GM18498 (cell line): ENCODE results near the gene TNFAIP3.
"Not testable (repeated sequence)": the region's sequence is repeated elsewhere in the genome, so short reads cannot be mapped to it uniquely, and the experiment has no call there.

ENCODE experiments used
- ATAC-seq: cut with Tn5 transposase; IDR thresholded peaks from one replicate; pipeline ENCODE4 v1.9.1; 2021; ENCODE audit warnings: mild to moderate bottlenecking, moderate library complexity; ENCODE audit not compliant: unreplicated experiment

TNFAIP3 gene

DNA sequence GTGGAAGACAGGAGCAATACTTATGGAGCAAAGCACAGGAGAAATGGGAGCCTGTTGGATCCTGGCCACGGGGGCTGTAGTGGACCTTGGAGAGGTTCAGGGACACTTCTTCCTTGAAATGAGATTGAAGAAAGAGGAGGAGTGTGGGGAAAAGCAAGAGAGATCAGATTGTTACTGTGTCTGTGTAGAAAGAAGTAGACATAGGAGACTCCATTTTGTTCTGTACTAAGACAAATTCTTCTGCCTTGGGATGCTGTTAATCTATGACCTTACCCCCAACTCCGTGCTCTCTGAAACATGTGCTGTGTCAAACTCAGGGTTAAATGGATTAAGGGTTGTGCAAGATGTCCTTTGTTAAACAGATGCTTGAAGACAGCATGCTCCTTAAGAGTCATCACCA is 22.7 kb upstream of the TNFAIP3 start:
- not testable (repeated sequence) for ATAC-seq

DNA sequence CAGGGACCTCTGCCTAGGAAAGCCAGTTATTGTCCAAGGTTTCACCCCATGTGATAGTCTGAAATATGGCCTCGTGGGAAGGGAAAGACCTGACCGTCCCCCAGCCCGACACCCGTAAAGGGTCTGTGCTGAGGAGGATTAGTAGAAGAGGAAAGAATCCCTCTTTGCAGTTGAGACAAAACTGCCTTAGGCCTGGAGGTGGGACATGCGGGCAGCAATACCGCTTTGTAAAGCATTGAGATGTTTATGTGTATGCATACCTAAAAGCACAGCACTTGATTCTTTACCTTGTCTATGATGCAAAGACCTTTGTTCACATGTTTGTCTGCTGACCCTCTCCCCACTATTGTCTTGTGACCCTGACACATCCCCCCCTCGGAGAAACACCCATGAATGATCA is 22.3 kb upstream of the TNFAIP3 start:
- ATAC-seq = not testable (repeated sequence)

DNA sequence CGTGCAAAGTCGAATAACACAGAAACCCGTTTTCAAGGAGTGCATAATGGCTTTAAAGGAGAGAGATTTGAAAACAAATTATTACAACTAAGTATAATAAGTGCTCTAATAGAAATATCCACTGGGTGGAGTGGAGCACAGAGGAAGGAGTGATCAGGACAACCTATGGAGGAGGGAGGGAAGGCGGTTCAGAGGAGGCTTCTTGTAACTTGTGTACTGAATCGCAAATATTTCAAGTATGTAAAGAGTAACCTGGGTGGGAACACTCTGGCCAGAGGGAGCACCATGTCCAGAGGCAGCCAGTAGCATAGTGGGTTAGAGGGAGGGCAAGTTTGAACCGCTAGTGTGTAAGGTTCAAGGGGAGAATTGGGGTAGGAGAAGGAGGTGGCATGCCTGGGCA is 21.6 kb upstream of the TNFAIP3 start:
- ATAC-seq = no peak

DNA sequence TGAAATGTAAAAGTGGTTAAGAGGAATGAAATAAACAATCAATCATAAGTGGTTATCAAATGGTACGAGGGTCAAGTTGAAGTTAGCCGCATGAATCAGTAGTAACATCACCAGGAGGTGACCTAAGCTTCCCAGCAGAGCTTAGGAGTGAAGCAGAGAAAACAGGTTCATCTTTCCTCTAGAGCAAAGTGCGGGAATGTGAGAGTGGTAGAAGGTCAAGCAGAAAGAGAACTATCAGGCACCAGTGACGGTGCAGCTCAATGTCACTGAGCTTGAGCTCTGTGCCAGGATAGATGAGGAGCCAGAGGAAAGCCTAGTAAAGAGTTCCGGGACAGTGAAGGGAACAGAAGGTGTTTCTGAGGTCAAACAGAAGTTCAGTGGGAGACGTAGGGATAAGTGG is 20.8 kb upstream of the TNFAIP3 start:
- ATAC-seq = no peak

DNA sequence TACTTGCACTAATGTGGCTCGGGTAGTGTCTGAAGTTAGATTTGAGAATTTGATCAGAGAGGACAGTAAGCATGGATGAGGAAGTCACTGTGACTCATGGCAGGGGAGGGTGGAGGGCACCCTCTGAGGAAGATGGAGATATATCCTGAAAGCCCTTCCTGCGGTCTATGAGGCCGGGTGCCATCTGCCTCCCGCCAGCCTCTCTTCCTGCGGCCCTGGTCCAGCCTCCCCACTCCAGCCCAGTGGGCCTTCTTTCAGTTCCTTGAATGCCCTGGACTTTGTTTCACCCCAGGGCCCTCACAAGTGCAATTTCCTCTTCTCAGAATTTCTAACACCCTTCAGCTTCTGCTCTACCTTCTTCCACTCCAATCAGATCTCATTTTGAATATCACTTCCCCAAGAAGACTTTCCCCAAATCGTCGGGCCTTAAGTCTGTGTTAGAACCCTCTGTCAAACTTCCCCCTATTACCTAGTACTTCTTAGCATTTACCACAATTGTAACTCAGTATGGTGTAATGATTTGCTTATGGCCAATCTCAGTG is 20.2 kb upstream of the TNFAIP3 start:
- ATAC-seq = peak; percentile 63

DNA sequence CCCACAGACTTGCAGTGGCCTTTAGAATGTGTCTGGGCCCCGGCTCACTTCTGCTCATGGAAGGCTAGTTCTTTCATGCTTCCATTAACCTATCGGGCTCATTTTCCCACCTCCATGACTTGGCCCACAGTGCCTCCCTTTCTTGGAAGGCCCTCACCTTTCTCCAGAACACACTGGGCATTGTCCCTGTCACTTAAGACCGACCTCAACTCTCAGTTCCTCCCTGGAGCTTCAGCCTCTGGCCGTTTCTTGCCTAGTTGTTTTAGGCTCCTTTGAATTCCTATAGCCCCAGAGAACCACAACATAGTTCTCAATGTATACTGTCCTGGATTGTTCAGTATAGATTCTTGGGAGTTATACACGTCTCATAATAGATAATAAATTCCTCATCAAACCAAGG is 19.3 kb upstream of the TNFAIP3 start:
- ATAC-seq = no peak

DNA sequence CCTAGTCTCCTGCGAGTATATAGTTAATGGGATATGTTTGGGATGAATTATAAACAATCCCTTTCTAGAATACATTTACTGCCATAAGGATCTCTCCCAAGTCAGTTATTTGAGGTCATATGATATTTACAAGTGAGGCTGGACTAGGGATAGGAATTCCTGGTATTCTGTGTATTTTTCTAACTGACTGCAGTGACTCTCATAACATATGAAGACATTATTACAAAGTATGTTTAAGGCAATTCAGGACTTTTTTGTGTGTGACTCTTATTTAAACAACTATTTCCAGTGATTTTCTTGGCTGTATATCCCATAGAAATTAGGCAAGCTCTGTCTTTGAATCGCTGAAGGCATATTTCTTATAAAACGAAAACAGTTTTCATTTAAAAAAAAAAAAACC is 18.4 kb upstream of the TNFAIP3 start:
- ATAC-seq = no peak

DNA sequence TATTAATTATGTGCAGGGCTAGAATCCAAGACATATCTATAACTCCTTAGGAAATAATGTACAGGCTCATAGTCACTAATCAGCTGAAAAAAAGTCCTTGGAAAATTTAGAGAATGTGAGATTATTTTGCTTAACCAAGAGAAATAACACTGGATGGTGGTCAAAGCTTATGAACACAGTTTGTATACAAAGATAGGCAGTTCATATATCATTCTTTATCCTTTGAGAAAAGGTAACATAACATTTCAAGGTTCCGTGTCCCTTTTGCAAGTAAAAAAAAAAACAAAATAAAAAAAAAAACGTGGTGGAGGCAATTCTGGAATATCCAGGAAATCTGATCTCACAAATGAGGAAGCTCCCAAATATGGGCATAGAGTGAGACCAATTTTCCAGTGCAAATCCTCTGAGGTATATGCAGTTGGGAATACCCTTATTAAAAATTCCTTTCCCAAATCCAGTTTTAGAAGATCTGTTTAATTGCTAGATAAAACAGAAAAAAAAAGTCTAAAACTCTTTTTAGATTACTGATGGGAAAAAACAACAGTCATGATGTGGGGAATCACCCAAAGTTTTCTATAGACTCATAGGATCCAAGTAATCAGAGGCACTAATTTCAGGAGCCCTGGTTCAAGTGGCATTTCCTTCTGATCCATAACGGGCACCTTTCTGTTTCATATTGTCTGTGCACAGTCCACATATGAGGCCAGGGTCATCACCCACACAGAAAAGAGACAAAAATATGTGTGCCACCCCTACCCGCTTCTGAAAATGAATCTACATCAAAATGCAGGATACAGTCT is 17.7 kb upstream of the TNFAIP3 start:
- ATAC-seq = peak; percentile 39

DNA sequence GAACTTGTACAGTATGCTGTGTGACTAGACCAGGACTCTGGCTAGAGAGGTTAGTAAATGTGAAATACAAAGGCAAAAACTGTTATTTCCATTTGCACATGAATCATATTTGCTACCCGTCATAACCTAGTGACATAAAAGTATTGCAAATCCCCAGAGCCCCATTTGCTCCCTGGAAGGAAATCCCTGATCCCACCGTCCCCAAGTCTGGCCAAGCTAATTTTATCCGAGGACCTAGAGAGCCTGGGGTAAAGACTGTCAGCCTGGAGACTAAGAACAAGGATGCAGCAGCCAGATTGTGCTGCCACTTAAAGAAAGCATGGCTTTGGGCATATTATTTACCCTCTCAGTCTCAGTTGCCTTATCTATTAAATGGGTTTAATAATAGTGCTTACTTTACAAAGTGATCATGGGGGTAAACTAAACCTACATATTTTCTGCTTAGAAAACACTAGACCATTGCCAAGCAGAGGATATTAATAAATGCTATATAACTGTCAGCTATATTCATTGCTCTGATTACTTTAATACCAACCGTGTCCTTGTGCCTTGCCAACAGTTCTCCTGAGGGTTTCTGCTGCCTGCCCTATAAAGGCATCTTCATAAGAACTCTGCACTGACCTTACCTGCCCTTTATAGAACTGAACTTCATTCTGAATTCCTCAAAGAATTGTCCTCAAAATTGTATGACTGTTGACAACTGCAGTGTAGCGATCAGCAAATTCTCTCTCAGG is 16.9 kb upstream of the TNFAIP3 start:
- ATAC-seq = no peak

DNA sequence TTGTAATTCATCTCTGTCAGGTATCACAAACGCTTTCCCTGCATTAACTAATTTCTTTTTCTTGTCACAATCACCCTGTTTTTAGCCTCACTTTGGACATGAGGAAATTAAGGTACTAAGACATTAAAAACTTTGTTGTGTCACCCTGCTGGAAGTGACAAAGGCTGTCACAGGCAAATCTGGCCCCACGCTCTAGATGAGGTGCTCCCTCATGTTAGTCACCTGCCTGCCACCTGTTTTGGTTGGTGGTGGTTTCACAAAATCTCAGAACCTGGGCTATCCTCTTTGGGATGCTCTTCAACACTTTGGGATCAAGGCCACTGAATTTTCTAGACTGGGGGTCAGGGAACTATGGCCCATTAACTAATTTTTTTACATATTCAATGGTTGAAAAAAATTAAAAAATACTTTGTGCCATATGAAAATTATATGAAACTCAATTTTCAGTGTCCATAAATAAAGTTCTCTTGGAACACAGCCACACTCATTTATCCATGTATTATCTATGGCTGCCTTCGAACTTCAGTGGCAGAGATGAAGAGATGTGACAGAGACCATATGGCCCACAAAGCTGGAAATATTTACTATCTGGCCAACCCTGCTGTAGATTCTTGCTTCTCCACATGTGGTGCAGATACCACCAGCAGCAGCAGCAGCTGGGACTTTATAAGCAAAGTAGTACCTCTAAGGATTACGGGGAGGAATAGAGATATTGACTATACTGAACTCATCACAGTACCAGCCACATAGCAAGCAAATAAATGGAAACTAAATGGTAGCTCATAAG is 16.1 kb upstream of the TNFAIP3 start:
- no peak for ATAC-seq

DNA sequence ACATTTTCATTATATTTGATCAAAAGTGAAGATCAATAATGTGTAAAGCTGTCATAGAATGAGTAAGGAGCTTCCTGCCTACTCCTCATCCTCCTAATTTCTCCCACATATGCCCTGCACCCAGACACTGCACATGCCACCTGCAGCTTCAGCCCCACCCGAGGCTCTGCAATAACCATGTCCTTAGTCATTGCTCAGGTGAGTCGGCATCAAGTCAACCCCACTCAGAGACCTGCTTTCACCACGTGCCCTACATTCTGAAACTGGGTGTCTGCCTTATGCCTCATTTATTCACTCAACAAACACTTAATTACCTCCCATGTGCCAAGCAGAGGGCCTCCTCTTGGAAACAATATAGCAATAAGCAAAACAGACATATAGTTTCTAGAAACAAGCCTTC is 15.4 kb upstream of the TNFAIP3 start:
- ATAC-seq = no peak

DNA sequence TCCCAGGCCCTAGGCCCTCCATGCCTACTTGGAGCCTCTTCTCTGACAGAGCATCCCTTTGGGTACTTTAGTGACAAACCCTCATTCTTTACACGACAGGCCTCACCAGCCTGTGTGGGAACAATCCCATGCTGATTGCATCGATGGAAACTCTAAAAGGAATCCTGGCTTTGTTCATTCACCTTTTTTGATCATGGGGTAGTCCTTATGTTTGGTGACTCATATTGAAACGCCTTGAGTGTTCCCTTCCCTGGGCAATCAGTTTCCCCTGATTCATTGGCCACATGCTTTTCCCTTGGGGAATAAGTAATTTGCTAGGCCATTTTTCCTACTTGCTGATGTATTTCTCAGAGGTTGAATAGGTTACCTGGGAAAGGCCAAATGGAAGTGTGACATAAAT is 14.7 kb upstream of the TNFAIP3 start:
- ATAC-seq = no peak

DNA sequence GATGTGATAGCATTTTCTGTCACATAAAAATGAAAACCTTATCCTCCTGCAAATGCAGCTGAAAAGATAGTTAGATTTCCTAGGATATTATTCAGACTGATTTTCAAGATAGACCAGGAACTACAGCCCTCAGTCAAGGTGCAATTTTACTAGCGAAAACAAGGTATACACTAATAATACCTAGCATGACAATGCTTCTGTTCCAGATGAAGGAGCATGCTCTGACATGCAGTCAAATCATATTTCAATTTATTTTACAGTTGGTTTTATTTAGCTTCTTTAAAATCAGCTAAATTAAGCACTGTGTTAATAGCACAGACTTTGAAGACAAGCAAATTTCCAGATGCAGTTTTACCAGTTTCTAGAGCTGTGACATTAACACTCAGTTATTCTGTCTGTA is 14.2 kb upstream of the TNFAIP3 start:
- ATAC-seq = no peak

DNA sequence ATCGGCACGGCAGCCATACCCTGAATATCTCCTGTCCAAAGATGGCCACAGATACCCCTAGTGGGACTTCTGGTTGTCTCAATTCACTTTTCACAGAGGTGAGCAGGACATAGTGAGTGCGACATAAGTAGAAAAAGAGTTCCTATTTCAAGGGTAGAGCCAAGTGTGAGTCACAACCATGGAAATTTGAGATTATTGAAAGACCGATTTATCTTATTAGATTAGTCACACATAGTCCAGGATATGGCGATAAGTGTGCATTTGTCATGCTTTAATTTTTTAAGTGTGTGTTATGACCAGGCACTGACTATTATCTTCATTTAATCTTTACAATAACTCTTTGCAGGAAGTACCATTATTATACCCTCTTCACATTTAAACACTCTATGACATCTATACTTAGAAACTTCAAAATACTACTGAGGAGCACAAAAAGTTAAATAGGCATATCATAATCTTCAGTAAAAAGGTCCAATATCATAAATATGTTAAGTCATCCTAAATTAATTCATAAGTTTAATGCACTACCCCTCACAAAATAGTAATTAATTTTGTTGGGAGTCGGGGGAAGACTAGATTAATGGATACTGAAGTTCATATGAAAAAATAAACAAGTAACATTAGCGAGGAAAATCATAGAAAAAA is 13.4 kb upstream of the TNFAIP3 start:
- ATAC-seq = no peak

DNA sequence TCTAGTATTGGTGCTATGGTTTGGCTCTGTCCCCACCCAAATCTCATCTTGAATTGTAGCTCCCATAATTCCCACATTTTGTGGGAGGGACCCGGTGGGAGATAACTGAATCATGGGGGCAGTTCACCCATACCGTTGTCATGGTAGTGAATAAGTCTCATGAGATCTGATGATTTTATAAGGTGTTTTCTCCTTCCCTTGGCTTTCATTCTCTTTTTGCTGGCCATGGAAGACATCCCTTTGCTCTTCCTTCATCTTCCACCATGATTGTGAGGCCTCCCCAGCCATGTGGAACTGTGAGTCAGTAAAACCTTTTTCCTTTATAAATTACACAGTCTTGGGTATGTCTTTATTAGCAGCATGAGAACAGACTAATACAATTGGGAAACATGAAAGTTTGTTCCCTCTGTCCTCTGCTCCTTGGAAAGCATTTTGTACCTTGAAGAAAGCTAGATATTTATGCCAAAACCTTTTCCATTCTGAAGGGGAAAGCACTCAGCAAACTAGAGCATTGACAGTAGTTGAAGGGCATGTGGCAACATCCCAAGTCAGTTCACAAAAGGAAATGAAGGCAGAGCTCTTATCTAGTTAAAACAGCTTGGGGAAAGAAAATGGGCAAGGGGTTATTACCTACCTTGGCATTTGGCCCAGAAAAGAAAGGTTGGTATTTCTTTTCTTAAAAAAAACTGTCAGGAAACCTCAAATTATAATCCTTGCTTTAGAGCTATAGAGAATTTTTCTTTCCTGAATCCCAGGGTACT is 10.7 kb upstream of the TNFAIP3 start:
- no peak for ATAC-seq

DNA sequence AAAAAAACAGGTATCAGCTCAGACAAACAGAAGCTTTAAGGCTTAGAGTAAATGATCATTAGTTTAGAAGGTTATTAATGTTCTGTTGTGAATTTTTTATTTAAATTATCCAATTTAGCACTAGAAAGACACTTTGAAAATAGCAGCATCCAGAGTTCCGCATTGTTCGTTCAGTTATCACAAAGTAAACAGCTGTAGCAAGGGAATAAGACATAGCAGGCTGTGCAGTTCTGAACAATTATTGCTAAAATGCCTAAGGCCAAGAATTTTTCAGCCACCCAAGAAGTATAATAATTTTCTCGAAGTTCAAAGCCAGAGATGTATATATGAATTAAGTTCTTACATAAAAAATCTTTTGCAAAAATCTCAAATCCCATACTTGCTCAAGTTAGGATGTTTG is 8.0 kb upstream of the TNFAIP3 start:
- ATAC-seq = no peak

DNA sequence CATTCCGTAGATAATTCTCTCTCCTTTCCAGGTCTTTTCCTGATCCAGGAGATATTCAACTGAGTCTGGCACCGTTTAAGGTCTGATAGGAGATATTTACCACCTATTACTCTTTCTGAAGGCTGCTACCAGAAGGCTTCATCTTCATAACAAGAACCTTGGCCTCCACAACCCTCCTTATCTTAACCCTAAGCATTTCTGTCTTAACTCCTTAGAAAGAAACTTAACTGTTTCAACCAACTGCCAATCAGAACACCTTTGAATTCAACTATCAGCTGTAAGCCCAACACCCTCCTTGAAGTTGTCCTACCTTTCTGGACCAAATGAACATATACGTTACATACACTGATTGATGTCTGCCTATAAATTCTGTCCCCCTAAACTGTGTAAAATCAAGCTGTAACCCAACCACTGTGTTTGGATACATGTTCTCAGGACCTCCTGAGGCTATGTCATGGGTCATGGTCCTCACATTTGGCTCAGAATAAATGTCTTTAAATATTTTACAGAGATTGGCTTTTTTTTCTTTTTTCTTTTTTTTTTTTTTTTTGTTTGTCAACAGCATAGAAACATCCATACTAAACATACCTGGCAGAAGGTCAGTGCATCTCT is 6.6 kb upstream of the TNFAIP3 start:
- ATAC-seq = no peak

DNA sequence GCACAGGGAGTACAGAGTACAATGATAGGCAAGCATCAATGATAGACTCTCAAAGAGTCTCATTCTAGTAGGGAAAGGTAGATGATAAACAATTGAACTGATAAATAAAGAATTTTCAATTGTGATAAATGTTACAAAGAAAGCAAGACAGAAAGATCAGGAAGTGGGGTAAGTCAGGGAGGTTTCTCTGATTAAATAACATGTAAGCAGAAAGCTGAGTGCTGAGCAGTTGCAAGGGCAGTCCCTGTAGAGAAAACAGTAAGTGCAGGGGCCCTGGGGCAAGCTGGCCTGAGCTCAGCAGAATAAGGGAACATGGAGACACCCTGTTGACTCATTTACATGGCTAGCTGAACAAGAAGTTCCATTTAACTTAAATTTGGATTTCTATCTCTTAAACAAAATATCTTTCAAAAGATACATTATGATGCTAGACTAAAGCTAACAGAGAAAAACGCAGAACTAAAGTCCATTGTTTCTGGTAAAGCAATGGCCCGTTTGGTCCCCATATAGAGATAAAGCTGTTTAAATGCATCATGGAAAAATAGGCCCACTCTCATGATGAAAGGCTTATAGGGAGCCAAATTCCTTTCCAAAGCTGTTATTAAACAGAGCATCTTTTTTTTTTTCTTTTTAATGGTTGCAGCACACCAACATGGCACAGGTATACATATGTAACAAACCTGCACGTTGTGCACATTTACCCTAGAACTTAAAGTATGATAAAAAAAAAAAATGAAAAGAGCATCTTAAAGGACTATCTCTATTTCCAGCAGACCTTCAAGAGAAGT is 5.3 kb upstream of the TNFAIP3 start:
- no peak for ATAC-seq
